Ishikawa (cell line): Measurements from ENCODE around the gene MED15.

Source experiments
- CREB1 ChIP-seq: IDR thresholded peaks from 2 replicates; pipeline ENCODE4 v1.6.1; 2012; ENCODE audit warnings: low read depth
- RAD21 ChIP-seq: IDR thresholded peaks from 2 replicates; pipeline ENCODE4 v1.6.1; 2012; ENCODE audit warnings: low read depth
- TAF1 ChIP-seq: IDR thresholded peaks from 2 replicates; pipeline ENCODE4 v1.6.1; 2012; ENCODE audit warnings: low read depth, mild to moderate bottlenecking
- TF ChIP-seq, protein P1 (sequence below): IDR thresholded peaks from 2 replicates; pipeline ENCODE4 v1.6.1; 2012; ENCODE audit warnings: low read depth, mild to moderate bottlenecking

DNA sequence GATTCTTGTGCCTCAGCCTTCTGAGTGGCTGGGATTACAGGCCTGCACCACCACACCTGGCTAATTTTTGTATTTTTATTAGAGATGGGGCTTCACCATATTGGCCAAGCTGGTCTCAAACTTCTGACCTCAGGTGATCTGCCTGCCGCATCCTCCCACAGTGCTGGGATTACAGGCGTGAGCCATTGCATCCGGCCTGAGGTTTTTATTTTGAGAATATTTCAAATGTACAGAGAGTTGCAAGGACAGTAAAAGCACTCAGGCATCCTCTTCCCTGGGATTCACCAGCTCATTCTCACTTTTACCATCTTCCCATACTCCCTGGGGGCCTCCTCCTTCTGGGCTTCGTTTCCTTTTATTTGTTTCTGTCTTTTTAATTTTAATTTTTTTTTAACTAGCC lies 12.1 kb downstream of the MED15 start:
- TF ChIP-seq CREB1 (no peak), RAD21 (no peak), TAF1 (no peak)
- TF ChIP-seq, protein P1, sequence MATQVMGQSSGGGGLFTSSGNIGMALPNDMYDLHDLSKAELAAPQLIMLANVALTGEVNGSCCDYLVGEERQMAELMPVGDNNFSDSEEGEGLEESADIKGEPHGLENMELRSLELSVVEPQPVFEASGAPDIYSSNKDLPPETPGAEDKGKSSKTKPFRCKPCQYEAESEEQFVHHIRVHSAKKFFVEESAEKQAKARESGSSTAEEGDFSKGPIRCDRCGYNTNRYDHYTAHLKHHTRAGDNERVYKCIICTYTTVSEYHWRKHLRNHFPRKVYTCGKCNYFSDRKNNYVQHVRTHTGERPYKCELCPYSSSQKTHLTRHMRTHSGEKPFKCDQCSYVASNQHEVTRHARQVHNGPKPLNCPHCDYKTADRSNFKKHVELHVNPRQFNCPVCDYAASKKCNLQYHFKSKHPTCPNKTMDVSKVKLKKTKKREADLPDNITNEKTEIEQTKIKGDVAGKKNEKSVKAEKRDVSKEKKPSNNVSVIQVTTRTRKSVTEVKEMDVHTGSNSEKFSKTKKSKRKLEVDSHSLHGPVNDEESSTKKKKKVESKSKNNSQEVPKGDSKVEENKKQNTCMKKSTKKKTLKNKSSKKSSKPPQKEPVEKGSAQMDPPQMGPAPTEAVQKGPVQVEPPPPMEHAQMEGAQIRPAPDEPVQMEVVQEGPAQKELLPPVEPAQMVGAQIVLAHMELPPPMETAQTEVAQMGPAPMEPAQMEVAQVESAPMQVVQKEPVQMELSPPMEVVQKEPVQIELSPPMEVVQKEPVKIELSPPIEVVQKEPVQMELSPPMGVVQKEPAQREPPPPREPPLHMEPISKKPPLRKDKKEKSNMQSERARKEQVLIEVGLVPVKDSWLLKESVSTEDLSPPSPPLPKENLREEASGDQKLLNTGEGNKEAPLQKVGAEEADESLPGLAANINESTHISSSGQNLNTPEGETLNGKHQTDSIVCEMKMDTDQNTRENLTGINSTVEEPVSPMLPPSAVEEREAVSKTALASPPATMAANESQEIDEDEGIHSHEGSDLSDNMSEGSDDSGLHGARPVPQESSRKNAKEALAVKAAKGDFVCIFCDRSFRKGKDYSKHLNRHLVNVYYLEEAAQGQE = no peak
